ENCODE measurements around the gene ZNF836. TPM values are rescaled to one million over a fixed set of nuclear protein-coding genes. Genes with fewer than 3 reads are reported as not detected.

The ZNF836 gene
- total and polyA plus RNA-seq, 9 donors = 7.4 to 38.1 (median 25.9) TPM

- Histone ChIP-seq H3K4me3 (no peak overlapping the region), H3K4me1 (ENCODE audit: insufficient read depth) (no peaks in the 10 kb centered on the region), H3K36me3 (no peaks in the 10 kb centered on the region), H3K27ac (no peak overlapping the region), H3K9me3 (no peaks in the 10 kb centered on the region), H3K27me3 (no peaks in the 10 kb centered on the region)
- intact Hi-C loops (cut with DNase I) = no loop called here
- TF ChIP-seq CTCF (IDR thresholded peaks at IDR 0.05) (no peak), EP300 (IDR thresholded peaks at IDR 0.05) (no peak), POLR2A (IDR thresholded peaks at IDR 0.05) (no peak)
- 91 to 99% (median 92%) methylated on average over 3 of the region's 3 CpGs for WGBS, 3 donors
- no peak for DNase-seq
These were observed 45.0 kb upstream of the ZNF836 start for GRCh38 chr19:52216401-52216800.

DNA sequence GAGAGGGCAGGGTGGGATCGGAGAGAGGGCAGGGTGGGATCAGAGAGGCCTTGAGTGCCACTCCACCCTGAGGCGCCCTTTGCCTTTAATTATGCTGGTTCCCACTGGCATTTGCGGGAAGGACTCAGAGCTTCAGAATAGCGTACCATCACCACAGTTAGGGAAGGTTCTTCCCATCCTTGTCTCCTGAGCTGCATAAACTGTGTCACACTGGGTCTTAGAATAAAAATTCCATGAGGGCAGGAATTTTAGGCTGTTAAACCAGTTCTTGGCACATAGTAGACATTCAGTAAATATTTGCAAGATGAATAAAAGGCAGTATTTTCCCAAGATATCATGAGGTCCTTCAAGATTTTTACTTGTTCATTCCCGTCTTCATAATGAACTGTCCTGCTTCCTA is 42.8 kb upstream of the ZNF836 start:
- no peak overlapping the region for H3K4me3 ChIP-seq
- no peaks in the 10 kb centered on the region for H3K9me3 ChIP-seq
- no peaks in the 10 kb centered on the region for H3K36me3 ChIP-seq
- TF ChIP-seq POLR2A (IDR thresholded peaks at IDR 0.05) (no peak), CTCF (IDR thresholded peaks at IDR 0.05) (no peak), EP300 (IDR thresholded peaks at IDR 0.05) (no peak)
- no peak overlapping the region for H3K27ac ChIP-seq
- intact Hi-C loops (cut with DNase I) = no loop called here
- no peak for DNase-seq
- 89 to 93% (median 92%) methylated on average over 5 of the region's 5 CpGs for WGBS, 3 donors
- H3K27me3 ChIP-seq = no peaks in the 10 kb centered on the region
- H3K4me1 ChIP-seq (ENCODE audit: insufficient read depth) = no peaks in the 10 kb centered on the region

DNA sequence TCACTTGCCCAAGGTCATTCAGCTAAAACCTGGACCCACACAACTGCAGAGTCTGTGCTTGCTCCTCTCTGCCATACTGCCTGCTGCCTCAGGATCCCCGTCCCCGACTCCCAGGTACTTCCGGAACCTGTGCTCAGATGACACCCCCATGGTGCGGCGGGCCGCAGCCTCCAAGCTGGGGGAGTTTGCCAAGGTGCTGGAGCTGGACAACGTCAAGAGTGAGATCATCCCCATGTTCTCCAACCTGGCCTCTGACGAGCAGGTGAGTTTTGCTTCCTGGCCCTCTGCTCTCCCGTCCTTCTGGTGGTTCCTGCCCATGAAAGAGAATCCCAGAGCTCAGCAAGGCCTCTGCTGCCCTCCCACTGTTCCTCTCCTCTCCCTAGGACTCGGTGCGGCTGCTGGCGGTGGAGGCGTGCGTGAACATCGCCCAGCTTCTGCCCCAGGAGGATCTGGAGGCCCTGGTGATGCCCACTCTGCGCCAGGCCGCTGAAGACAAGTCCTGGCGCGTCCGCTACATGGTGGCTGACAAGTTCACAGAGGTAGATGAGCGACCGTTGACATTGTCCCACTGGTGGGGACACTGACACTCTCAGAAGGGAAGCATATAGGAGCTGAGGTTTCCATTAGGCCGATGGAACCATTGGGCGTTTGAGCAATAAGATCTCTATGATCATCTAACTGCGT is 41.3 kb upstream of the ZNF836 start:
- H3K27ac ChIP-seq = no peak overlapping the region
- H3K4me3 ChIP-seq = no peak overlapping the region
- TF ChIP-seq EP300 (IDR thresholded peaks at IDR 0.05) (no peak), CTCF (IDR thresholded peaks at IDR 0.05) (no peak), POLR2A (IDR thresholded peaks at IDR 0.05) (no peak)
- H3K9me3 ChIP-seq = no peaks in the 10 kb centered on the region
- intact Hi-C loops (cut with DNase I) = no loop called here
- H3K36me3 ChIP-seq = no peaks in the 10 kb centered on the region
- no peaks in the 10 kb centered on the region for H3K27me3 ChIP-seq
- no peaks in the 10 kb centered on the region for H3K4me1 ChIP-seq (ENCODE audit: insufficient read depth)
- no peak for DNase-seq
- WGBS, 3 donors = 94 to 96% (median 95%) methylated on average over 24 to 25 of the region's 25 CpGs

- DNase-seq = no peak
- no peaks in the 10 kb centered on the region for H3K36me3 ChIP-seq
- no peak overlapping the region for H3K4me3 ChIP-seq
- TF ChIP-seq POLR2A (IDR thresholded peaks at IDR 0.05) (no peak), EP300 (IDR thresholded peaks at IDR 0.05) (no peak), CTCF (IDR thresholded peaks at IDR 0.05) (no peak)
- H3K9me3 ChIP-seq = no peaks in the 10 kb centered on the region
- 77 to 85% (median 82%) methylated on average over 11 of the region's 11 CpGs for WGBS, 3 donors
- H3K27me3 ChIP-seq = no peaks in the 10 kb centered on the region
- no peak overlapping the region for H3K27ac ChIP-seq
- intact Hi-C loops (cut with DNase I) = no loop called here
- no peaks in the 10 kb centered on the region for H3K4me1 ChIP-seq (ENCODE audit: insufficient read depth)
These were observed 40.6 kb upstream of the ZNF836 start for GRCh38 chr19:52211926-52212571.
